DND-41 (cell line): ENCODE measurements around the gene EXOC4.

Experiments used
- ATAC-seq: fragments of 200-7000 bp; cut with Tn5 transposase; 3 replicates; pipeline ENCODE4 v1.9.1; 2021; ENCODE audit warnings: low read depth; ENCODE audit not compliant: insufficient read depth
- DNase-seq: peaks from one replicate; pipeline ENCODE4 v3.0.0-alpha.2; 2020
- H2AFZ ChIP-seq: 2 replicates; pipeline ENCODE4 v1.6.0; 2012; ENCODE audit warnings: low read depth, low read length
- H3K27ac ChIP-seq: 2 replicates; pipeline ENCODE4 v1.5.1; 2012; ENCODE audit warnings: low read length, inconsistent platforms
- H3K27me3 ChIP-seq: fragments of 200-600 bp; sonication (generic); 2 replicates; pipeline ENCODE4 v1.6.0; 2012; ENCODE audit warnings: low read length, mild to moderate bottlenecking, inconsistent platforms; ENCODE audit not compliant: insufficient read depth, poor library complexity
- H3K36me3 ChIP-seq: 2 replicates; pipeline ENCODE4 v1.5.1; 2012; ENCODE audit warnings: low read length, inconsistent platforms; ENCODE audit not compliant: insufficient read depth
- H3K4me1 ChIP-seq: 2 replicates; pipeline ENCODE4 v1.5.1; 2012; ENCODE audit warnings: mild to moderate bottlenecking, low read length; ENCODE audit not compliant: insufficient read depth
- H3K4me2 ChIP-seq: 2 replicates; pipeline ENCODE4 v1.6.0; 2012; ENCODE audit warnings: mild to moderate bottlenecking, moderate library complexity, low read length, inconsistent platforms; ENCODE audit not compliant: insufficient read depth
- H3K4me3 ChIP-seq, 2 experiments: fragments of 200-600 bp in 1 of 2; shearing (Covaris generic) in 1 of 2; 2 replicates each; pipeline ENCODE4 v1.5.1; 2012 to 2016; ENCODE audit warnings: inconsistent platforms in 2 of 2, low read length in 2 of 2, mild to moderate bottlenecking in 2 of 2, low read depth in 1 of 2, moderate library complexity in 1 of 2
- H3K79me2 ChIP-seq: 2 replicates; pipeline ENCODE4 v1.6.0; 2012; ENCODE audit warnings: low read length, inconsistent platforms; ENCODE audit not compliant: insufficient read depth
- H3K9ac ChIP-seq: 2 replicates; pipeline ENCODE4 v1.6.0; 2012; ENCODE audit warnings: low read depth, mild to moderate bottlenecking, inconsistent platforms, low read length, moderate library complexity
- H3K9me3 ChIP-seq: 2 replicates; pipeline ENCODE4 v1.5.1; 2012; ENCODE audit warnings: low read length, moderate library complexity, mild to moderate bottlenecking, inconsistent platforms; ENCODE audit not compliant: insufficient read depth, severe bottlenecking
- H4K20me1 ChIP-seq: 2 replicates; pipeline ENCODE4 v1.6.0; 2012; ENCODE audit warnings: low read length; ENCODE audit not compliant: insufficient read depth
- EZH2 ChIP-seq: IDR thresholded peaks from 3 replicates; pipeline ENCODE4 v1.6.1; 2012; ENCODE audit warnings: borderline replicate concordance, low read depth, mild to moderate bottlenecking, moderate library complexity, low read length, inconsistent platforms; ENCODE audit not compliant: severe bottlenecking
- TF ChIP-seq, protein P1 (sequence below): IDR thresholded peaks from 2 replicates; pipeline ENCODE4 v1.5.1; 2012; ENCODE audit warnings: borderline replicate concordance, low read length, moderate library complexity, mild to moderate bottlenecking; ENCODE audit not compliant: poor library complexity, severe bottlenecking; ENCODE audit errors: extremely low read depth

The EXOC4 gene

DNA sequence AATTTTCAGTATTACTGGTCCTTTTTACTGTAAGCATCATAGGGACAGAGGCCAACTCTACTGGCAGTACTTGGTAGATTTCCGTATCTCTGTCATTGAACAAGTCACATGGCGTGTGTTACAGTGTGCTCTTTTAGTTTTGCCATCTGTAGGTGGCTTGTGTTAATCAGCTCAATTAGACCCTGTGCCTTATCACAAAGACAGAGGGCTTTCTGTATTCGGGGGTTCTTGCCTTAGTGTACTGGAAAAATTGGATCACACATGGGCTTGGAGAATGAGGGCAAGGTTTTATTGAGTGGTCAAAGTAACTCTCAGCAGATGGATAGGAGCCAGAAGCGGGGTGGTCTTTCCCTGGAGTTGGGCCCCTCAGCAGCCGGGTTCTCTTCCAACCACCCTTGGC, 853.0 kb downstream of the EXOC4 start:
- Histone ChIP-seq H3K9ac (no peak overlapping the region), H3K9me3 (no peaks in the 10 kb centered on the region), H3K4me3 (no peak overlapping the region), H4K20me1 (no peaks in the 10 kb centered on the region), H3K27ac (no peak overlapping the region), H3K4me2 (no peak overlapping the region), H2AFZ (no peak overlapping the region), H3K36me3 (no peaks in the 10 kb centered on the region), H3K79me2 (no peaks in the 10 kb centered on the region), H3K27me3 (no peaks in the 10 kb centered on the region), H3K4me1 (no peaks in the 10 kb centered on the region)
- DNase-seq (no peak), ATAC-seq (no peak)
- TF ChIP-seq, protein P1, sequence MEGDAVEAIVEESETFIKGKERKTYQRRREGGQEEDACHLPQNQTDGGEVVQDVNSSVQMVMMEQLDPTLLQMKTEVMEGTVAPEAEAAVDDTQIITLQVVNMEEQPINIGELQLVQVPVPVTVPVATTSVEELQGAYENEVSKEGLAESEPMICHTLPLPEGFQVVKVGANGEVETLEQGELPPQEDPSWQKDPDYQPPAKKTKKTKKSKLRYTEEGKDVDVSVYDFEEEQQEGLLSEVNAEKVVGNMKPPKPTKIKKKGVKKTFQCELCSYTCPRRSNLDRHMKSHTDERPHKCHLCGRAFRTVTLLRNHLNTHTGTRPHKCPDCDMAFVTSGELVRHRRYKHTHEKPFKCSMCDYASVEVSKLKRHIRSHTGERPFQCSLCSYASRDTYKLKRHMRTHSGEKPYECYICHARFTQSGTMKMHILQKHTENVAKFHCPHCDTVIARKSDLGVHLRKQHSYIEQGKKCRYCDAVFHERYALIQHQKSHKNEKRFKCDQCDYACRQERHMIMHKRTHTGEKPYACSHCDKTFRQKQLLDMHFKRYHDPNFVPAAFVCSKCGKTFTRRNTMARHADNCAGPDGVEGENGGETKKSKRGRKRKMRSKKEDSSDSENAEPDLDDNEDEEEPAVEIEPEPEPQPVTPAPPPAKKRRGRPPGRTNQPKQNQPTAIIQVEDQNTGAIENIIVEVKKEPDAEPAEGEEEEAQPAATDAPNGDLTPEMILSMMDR: no peak
- TF ChIP-seq EZH2: no peak

DNA sequence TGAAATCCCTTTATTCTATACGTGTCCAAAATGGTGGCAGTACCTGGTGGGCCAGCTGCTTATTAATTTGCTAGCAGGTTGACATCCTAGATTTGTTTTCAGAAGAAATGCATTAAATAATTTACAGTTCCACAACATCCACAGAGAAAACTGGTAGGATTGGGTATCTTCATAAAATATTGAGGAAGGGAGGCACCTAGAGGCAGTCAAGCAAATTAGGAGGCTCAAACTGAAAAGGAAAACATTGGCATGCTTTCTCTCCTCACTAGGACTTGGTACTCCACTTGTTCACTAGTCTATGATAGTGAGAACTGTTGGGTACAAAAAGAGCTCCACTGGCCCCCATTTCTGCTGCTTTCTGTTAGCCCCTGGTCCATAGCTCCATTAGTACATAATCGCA, 855.9 kb downstream of the EXOC4 start:
- Histone ChIP-seq H3K9ac (no peak overlapping the region), H3K4me1 (no peaks in the 10 kb centered on the region), H3K9me3 (no peaks in the 10 kb centered on the region), H3K27me3 (no peaks in the 10 kb centered on the region), H4K20me1 (no peaks in the 10 kb centered on the region), H3K4me3 (no peak overlapping the region), H3K79me2 (no peaks in the 10 kb centered on the region), H3K36me3 (no peaks in the 10 kb centered on the region), H3K27ac (no peak overlapping the region), H2AFZ (no peak overlapping the region), H3K4me2 (no peak overlapping the region)
- no peak for TF ChIP-seq EZH2
- TF ChIP-seq, protein P1: no peak
- ATAC-seq (no peak), DNase-seq (no peak)

DNA sequence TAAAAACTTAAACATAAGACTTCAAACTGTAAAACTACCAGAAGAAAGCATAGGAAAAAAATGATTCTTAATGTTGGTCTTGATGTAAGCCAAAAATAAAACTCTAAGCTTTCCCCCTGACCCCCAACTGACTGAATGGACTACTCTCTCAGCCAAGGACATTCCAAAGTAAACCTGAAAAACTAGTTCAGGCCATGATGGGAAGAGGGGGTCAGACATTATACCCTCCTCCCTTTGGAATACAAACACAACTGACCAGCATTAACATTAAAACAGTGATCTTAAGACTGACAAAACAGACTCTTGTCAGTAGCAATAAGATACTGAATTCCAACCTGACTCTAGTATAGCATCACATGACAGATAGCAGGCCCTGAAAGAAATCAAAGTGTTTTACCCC, 860.8 kb downstream of the EXOC4 start:
- H3K4me3 ChIP-seq: no peak overlapping the region

More for the DNA sequence above, 860.8 kb downstream of the EXOC4 start:
- Histone ChIP-seq H3K36me3 (no peaks in the 10 kb centered on the region), H2AFZ (no peak overlapping the region), H3K27ac (no peak overlapping the region), H3K27me3 (no peaks in the 10 kb centered on the region), H3K79me2 (no peaks in the 10 kb centered on the region), H3K4me2 (no peak overlapping the region), H3K9ac (no peak overlapping the region), H3K9me3 (no peaks in the 10 kb centered on the region), H4K20me1 (no peaks in the 10 kb centered on the region), H3K4me1 (no peaks in the 10 kb centered on the region)
- TF ChIP-seq EZH2: no peak
- TF ChIP-seq, protein P1: no peak
- ATAC-seq: no peak
- no peak for DNase-seq
